ENCODE data around the gene FGD3.

The FGD3 gene

DNA sequence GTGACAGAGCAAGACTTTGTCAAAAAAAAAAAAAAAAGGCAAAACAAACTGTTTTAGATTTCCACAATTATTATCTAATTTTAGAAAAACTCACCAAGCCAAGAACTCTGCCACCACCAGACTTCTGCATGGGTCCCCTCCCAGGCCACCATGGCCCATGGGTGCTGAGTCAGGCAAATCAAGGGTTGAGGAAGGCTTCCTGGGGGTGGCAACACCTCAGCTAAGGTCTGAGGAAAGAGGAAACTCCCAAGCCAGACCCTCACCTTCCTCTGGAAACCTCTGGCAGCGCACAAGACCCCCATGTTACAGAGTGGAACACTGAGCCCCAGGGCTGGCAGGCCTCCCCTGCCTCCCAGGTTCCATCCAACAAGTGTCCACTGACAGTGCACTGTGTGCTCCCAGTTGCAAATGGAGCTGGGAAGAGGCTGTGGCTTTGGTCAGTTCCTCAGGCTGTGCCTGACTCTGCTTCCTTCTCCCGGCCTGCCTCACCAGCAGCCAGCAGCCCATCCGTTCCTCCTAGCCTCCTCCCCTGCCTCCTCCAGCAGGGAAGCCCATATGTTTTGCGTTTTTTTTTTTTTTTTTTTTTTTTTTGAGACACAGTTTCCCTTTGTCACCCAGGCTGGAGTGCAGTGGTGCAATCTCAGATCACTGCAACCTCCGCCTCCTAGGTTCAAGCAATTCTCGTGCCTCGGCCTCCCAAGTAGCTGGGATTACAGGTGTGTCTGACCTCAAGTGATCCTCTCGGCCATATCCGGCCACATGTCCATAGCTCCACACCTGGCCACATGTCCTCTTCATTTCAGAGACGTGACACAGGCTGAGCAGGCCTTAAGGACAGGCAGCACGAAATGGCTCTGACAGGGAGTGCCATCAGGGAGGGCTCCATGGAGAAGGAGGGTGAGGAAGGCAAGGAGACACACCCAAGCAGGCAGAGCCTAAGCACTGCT lies 107.7 kb downstream of the FGD3 start:
- TF ChIP-seq, protein P1, sequence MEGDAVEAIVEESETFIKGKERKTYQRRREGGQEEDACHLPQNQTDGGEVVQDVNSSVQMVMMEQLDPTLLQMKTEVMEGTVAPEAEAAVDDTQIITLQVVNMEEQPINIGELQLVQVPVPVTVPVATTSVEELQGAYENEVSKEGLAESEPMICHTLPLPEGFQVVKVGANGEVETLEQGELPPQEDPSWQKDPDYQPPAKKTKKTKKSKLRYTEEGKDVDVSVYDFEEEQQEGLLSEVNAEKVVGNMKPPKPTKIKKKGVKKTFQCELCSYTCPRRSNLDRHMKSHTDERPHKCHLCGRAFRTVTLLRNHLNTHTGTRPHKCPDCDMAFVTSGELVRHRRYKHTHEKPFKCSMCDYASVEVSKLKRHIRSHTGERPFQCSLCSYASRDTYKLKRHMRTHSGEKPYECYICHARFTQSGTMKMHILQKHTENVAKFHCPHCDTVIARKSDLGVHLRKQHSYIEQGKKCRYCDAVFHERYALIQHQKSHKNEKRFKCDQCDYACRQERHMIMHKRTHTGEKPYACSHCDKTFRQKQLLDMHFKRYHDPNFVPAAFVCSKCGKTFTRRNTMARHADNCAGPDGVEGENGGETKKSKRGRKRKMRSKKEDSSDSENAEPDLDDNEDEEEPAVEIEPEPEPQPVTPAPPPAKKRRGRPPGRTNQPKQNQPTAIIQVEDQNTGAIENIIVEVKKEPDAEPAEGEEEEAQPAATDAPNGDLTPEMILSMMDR (IDR thresholded peaks at IDR 0.05; ENCODE audit: low read depth, low read length, poor library complexity, severe bottlenecking), result no peak
- TF ChIP-seq EZH2phosphoT487 (IDR thresholded peaks at IDR 0.05; ENCODE audit: borderline replicate concordance, low read length), result no peak
- peaks cover 32% of the 10 kb centered on the region for H3K4me1 ChIP-seq (ENCODE audit: control insufficient read depth, low read length)
- peaks cover 27% of the 10 kb centered on the region for H3F3A ChIP-seq (ENCODE audit: control insufficient read depth, insufficient read depth)
- H3K27ac ChIP-seq (ENCODE audit: low read depth, low read length), result no peak overlapping the region
- no peaks in the 10 kb centered on the region for H3K9me2 ChIP-seq (replicated peaks; ENCODE audit: control insufficient read depth, low read length)
- peaks cover 7% of the 10 kb centered on the region for H3K79me2 ChIP-seq (ENCODE audit: control insufficient read depth, low read length)
- H4K20me1 ChIP-seq (ENCODE audit: control insufficient read depth, insufficient read depth, low read depth, low read length), result no peaks in the 10 kb centered on the region
- peaks cover 1% of the 10 kb centered on the region for H3K36me3 ChIP-seq (ENCODE audit: control insufficient read depth, low read length)
- no peak overlapping the region for H3K4me3 ChIP-seq (ENCODE audit: low read length)
- H3K27me3 ChIP-seq (ENCODE audit: control insufficient read depth, low read length), result no peaks in the 10 kb centered on the region
- H3K4me2 ChIP-seq (ENCODE audit: low read length), result no peak overlapping the region
- no peaks in the 10 kb centered on the region for H3K9me3 ChIP-seq (ENCODE audit: control insufficient read depth, insufficient read depth, low read length)

DNA sequence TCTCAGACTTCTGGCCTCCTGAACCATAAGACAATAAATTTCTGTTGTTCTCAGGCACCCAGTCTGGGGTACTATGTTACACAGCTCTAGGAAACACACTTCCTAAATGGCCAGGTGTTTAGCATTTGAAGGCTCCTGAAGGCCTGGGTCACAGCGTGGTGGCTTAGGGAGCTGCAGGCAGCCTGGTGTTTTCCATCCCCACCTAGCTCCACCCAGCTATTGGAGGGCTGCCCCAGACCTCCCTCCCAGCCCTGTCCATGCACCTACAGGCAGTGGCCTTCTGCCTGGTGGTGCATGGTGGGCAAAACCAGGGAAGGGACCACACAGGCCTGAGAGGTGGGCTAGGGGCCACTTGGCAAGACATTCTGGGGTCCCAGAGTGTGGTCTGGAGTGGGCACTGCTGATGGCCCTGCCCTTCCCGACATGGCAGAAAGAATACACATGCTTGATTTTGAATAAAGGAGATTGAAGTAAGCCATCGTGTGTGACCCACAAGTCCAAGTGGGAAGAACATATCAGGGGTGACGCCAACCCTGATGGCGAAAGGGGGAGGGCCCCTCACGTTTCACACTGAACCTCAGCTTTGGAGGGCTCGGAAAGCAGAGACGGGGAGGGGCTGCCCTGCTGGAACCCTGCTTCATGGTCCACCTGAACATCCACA lies 109.8 kb downstream of the FGD3 start:
- peaks cover 17% of the 10 kb centered on the region for H3K36me3 ChIP-seq (ENCODE audit: control insufficient read depth, low read length)
- H3F3A ChIP-seq (ENCODE audit: control insufficient read depth, insufficient read depth), result peaks cover 36% of the 10 kb centered on the region
- H3K9me2 ChIP-seq (replicated peaks; ENCODE audit: control insufficient read depth, low read length), result no peaks in the 10 kb centered on the region
- H3K4me2 ChIP-seq (ENCODE audit: low read length), result no peak overlapping the region; the same call in 1 of the 2 replicates
- H3K4me1 ChIP-seq (ENCODE audit: control insufficient read depth, low read length), result peaks cover 53% of the 10 kb centered on the region
- H3K9me3 ChIP-seq (ENCODE audit: control insufficient read depth, insufficient read depth, low read length), result no peaks in the 10 kb centered on the region
- no peaks in the 10 kb centered on the region for H4K20me1 ChIP-seq (ENCODE audit: control insufficient read depth, insufficient read depth, low read depth, low read length)
- TF ChIP-seq, protein P1 (IDR thresholded peaks at IDR 0.05; ENCODE audit: low read depth, low read length, poor library complexity, severe bottlenecking), result no peak
- no peak for TF ChIP-seq EZH2phosphoT487 (IDR thresholded peaks at IDR 0.05; ENCODE audit: borderline replicate concordance, low read length)
- H3K27ac ChIP-seq (ENCODE audit: low read depth, low read length), result peak overlapping the region; percentile 93
- H3K4me3 ChIP-seq (ENCODE audit: low read length), result no peak overlapping the region
- no peaks in the 10 kb centered on the region for H3K27me3 ChIP-seq (ENCODE audit: control insufficient read depth, low read length)
- peaks cover 26% of the 10 kb centered on the region for H3K79me2 ChIP-seq (ENCODE audit: control insufficient read depth, low read length)

DNA sequence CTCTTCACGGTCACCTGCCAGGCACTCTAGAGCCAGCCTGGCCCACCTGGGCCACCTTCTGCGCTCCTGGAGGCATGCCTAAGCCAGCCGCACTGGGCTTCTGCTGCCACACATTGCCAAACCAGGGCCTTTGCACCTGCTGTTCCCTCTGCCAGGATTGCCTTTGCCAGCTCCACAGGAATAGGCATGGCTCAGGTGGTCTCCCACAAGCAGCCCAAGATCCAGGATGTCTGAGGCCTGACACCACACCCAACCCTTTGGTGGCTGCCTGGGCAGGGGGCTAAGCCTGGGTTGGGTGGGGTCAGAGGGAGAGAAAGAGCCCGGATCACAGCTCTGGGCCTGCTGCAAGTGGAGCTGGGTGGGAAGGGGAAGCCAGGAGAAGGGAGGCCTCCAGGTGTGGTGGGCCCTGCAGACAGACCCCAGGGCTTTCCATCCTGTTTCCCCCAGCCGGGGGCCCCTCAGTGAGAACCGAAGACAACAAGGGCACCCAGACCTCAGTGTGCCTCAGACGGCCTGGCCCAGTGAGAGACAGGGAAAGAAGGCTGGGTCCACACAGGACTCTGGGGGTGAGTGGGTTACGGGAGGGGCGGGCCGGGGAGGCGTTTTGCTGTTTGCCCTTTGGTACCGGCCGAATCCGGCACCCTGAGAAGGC lies 110.5 kb downstream of the FGD3 start:
- TF ChIP-seq, protein P1 (IDR thresholded peaks at IDR 0.05; ENCODE audit: low read depth, low read length, poor library complexity, severe bottlenecking), result no peak
- peak overlapping the region; percentile 87 for H3K4me3 ChIP-seq (ENCODE audit: low read length)
- H3K27me3 ChIP-seq (ENCODE audit: control insufficient read depth, low read length), result no peaks in the 10 kb centered on the region
- H3K9me3 ChIP-seq (ENCODE audit: control insufficient read depth, insufficient read depth, low read length), result no peaks in the 10 kb centered on the region
- H3K9me2 ChIP-seq (replicated peaks; ENCODE audit: control insufficient read depth, low read length), result no peaks in the 10 kb centered on the region
- H3K4me2 ChIP-seq (ENCODE audit: low read length), result peak overlapping the region; percentile 94
- H3K27ac ChIP-seq (ENCODE audit: low read depth, low read length), result peak overlapping the region; percentile 93
- H3K36me3 ChIP-seq (ENCODE audit: control insufficient read depth, low read length), result peaks cover 21% of the 10 kb centered on the region
- peaks cover 33% of the 10 kb centered on the region for H3K79me2 ChIP-seq (ENCODE audit: control insufficient read depth, low read length)
- H3K4me1 ChIP-seq (ENCODE audit: control insufficient read depth, low read length), result peaks cover 60% of the 10 kb centered on the region
- H3F3A ChIP-seq (ENCODE audit: control insufficient read depth, insufficient read depth), result peaks cover 41% of the 10 kb centered on the region
- H4K20me1 ChIP-seq (ENCODE audit: control insufficient read depth, insufficient read depth, low read depth, low read length), result no peaks in the 10 kb centered on the region
